Muscle layer of duodenum (tissue), 2 donors: ENCODE measurements around the gene COQ8B.

ENCODE experiments used
- H3K27ac ChIP-seq: one replicate; pipeline ENCODE4 v1.7.0; 2013; ENCODE audit warnings: mild to moderate bottlenecking, low read length
- H3K27me3 ChIP-seq: one replicate; pipeline ENCODE4 v1.7.0; 2013; ENCODE audit warnings: low read depth, mild to moderate bottlenecking, control low read depth, low read length
- H3K36me3 ChIP-seq, 2 donors: one replicate each; pipeline ENCODE4 v1.7.0; 2013; ENCODE audit warnings: low read length in 2 of 2, control low read depth in 1 of 2, mild to moderate bottlenecking in 1 of 2; ENCODE audit not compliant: insufficient read depth in 2 of 2, control insufficient read depth in 1 of 2
- H3K4me1 ChIP-seq, 2 donors: one replicate each; pipeline ENCODE4 v1.7.0; 2013; ENCODE audit warnings: low read length in 2 of 2, mild to moderate bottlenecking in 2 of 2, control low read depth in 1 of 2, moderate library complexity in 1 of 2; ENCODE audit not compliant: insufficient read depth in 2 of 2, control insufficient read depth in 1 of 2
- H3K4me3 ChIP-seq, 2 donors: one replicate each; pipeline ENCODE4 v1.7.0; 2013; ENCODE audit warnings: low read length in 2 of 2, low read depth in 1 of 2, mild to moderate bottlenecking in 1 of 2
- H3K9me3 ChIP-seq, 2 donors: one replicate each; pipeline ENCODE4 v1.7.0; 2013; ENCODE audit warnings: low read length in 2 of 2, control low read depth in 1 of 2, mild to moderate bottlenecking in 1 of 2; ENCODE audit not compliant: control insufficient read depth in 1 of 2
- donor health status: healthy.

Gene COQ8B

DNA sequence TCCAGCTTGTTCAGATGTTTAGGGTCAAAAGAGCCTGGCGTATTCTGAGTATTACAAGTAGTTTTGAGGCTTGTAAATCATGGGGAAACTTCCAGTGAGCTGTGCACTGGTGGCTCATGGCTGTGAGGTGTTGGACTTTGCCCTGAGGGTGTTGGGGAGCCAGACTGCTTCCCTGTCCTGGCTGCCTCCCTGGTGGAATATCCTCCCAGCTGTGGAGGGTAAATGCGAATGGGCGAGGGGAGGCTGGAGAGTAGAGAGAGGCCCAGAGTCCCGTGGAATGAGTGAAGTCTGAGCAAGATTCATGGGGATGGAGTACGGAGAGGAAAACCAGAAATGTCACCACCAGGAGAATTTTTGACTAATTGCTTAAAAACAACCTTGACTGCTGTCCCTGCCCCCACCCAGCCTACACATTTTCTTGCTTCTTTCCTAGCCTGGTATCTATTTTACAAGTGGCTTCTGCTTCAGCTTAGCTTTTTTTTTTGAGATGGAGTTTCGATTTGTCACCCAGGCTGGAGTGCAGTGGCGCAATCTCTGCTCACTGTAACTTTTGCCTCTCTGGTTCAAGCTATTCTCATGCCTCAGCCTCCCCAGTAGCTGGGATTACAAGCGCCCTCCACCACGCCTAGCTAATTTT lies 38.0 kb upstream of the COQ8B start:
- Histone ChIP-seq H3K27me3 (no peaks in the 10 kb centered on the region), H3K4me1 (peaks cover 8 to 39% of the 10 kb centered on the region in 2 donors), H3K4me3 (peak overlapping the region in 1 of 2 donors; percentile 35), H3K27ac (peak overlapping the region; percentile 32), H3K36me3 (peaks cover 32 to 36% of the 10 kb centered on the region in 2 donors), H3K9me3 (no peaks in the 10 kb centered on the region)

DNA sequence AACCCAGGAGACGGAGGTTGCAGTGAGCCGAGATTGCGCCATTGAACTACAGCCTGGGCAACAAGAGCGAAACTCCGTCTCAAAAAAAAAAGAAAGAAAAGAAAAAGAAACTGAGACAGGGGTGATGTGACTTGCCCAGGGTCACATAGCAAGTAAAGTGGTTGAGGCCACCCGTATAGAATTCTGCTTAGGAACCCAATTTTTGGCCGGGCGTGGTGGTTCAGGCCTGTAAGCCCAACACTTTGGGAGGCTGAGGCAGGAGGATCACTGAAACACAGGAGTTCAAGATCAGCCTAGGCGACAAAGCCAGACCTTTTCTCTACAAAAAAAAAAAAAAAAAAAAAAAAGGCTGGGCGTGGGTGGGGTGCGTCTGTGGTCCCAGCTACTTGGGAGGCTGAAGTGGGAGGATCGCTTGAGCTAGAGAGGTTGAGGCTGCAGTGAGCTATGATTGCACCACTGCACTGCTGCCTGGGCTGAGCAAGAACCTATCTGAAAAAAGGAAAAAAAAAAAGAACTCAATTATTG lies 35.6 kb upstream of the COQ8B start:
- no peaks in the 10 kb centered on the region for H3K27me3 ChIP-seq
- no peaks in the 10 kb centered on the region for H3K9me3 ChIP-seq
- H3K27ac ChIP-seq, result peak overlapping the region; percentile 18
- H3K4me3 ChIP-seq, result peak overlapping the region; percentile 68 to 100
- H3K36me3 ChIP-seq, result peaks cover 16 to 18% of the 10 kb centered on the region in 2 donors
- peaks cover 12 to 49% of the 10 kb centered on the region in 2 donors for H3K4me1 ChIP-seq

DNA sequence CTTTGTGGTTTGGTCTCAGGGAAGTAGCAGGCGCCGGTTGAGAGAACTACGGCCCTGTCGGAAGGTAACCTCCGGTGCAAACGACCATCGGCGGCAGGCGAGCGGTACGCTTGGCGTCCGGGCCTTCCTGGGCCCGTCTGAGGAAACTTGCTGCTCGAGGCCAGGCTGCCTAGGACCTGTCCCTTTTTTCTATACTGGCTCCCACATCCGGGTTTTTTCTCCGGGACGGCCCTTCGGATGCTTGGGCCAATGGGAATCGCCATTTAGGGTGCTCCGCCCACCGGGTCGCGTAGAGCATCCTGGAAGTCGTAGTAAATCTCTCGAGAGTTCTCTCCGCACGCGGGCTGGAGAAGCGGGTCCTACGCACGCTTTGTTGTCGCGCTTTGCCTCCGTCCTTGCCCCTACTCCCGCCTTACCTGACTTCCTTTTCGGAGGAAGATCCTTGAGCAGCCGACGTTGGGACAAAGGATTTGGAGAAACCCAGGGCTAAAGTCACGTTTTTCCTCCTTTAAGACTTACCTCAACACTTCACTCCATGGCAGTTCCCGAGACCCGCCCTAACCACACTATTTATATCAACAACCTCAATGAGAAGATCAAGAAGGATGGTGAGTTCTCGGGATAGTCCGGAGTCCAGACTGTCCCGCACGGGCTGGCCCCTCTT lies 34.3 kb upstream of the COQ8B start, which contains the start of gene SNRPA:
Gene SNRPA, plus strand, starts transcription at position 330 of the 664 bp plus-strand sequence. Its CDS starts 206 bp downstream, at position 536.
- Histone ChIP-seq H3K4me1 (peaks cover 12 to 40% of the 10 kb centered on the region in 2 donors), H3K9me3 (no peaks in the 10 kb centered on the region), H3K4me3 (peak within 1 kb of the TSS; percentile 68 to 100), H3K27me3 (no peaks in the 10 kb centered on the region), H3K27ac (peak within 1 kb of the TSS; percentile 100), H3K36me3 (peaks cover 7 to 8% of the 10 kb centered on the region in 2 donors)

DNA sequence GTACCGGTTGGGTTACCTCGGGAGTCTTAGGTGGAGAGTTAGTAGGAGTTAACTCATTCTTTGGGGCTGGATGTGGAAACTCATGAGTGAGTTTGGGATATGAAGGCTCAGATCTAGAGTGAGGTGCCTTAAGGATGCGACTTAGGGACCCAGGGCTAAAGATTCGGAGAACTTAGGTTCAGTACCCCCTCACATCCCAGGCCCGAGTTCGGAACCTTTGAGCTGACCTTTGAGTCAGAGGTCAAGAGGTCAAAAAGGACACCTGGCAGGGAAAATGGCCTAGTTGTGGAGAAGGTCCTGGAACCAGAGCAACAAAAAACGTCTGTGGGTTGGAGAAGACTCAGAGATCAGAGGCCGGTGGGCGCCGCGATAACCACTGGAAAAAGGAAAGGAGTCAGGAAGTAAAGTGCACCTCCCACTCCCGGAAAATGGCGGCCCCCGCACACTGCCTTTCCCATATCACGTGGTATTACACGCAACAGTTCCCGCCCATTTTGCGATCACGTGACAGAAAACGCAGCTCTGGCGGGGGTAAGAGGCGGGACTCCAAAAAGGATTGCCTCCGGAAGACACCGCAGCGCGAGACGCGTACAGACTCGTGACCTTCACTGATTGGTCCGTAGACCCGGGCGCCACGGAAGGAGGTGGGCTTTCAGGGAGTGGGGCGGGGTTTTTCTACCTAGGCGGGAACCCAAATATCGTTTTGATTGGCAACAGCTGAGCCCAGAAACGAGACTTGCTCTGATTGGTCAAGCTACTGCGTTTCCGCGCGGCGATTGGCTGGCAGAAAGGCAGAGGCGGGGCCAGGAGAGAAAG lies 33.6 kb upstream of the COQ8B start, which contains the start of gene ACTMAP:
Gene ACTMAP, minus strand, starts transcription at position 420 of the 816 bp plus-strand sequence. CDS start 674 bp downstream, outside the sequence.
- Histone ChIP-seq H3K9me3 (no peaks in the 10 kb centered on the region), H3K27me3 (no peaks in the 10 kb centered on the region), H3K27ac (peak within 1 kb of the TSS; percentile 100), H3K36me3 (peaks cover 0 to 4% of the 10 kb centered on the region in 2 donors), H3K4me1 (peaks cover 8 to 36% of the 10 kb centered on the region in 2 donors), H3K4me3 (peak within 1 kb of the TSS; percentile 68 to 100)

DNA sequence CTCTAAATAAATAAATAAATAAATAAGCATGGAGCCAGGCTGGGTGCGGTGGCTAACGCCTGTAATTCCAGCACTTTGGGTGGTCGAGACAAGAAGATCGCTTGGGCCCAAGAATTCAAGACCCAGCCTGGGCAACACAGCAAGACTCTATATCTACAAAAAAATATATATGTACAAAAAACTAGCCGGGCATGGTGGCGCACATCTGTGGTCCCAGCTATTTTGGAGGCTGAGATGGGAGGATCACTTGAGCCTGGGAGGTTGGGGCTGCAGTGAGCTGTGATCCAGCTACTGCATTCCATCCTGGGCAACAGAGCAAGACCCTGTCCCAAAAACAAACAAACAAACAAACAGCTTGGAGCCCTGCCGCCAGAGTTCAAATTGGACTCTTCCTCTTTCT lies 30.9 kb upstream of the COQ8B start:
- Histone ChIP-seq H3K27me3 (no peaks in the 10 kb centered on the region), H3K4me3 (no peak overlapping the region), H3K36me3 (peaks cover 0 to 4% of the 10 kb centered on the region in 2 donors), H3K27ac (no peak overlapping the region), H3K9me3 (no peaks in the 10 kb centered on the region), H3K4me1 (peaks cover 8 to 19% of the 10 kb centered on the region in 2 donors)

DNA sequence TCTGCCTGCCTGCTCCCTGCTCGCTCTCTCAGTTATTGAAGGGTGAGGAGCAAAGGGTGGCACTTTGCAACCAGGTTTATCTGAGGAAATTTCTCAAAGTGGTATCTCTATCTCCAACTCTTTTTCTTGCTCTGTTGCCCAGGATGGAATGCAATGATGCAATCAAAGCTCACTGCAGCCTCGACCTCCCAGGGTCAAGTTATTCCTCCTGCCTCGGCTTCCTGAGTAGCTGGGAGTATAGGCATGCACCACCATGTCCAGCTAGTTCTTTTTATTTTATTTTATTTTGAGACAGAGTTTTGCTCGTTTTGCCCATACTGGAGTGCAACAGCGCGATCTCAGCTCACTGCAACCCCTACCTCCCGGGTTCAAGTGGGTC lies 28.7 kb upstream of the COQ8B start:
- no peaks in the 10 kb centered on the region for H3K9me3 ChIP-seq
- H3K36me3 ChIP-seq, result no peaks in the 10 kb centered on the region
- H3K27me3 ChIP-seq, result no peaks in the 10 kb centered on the region
- peaks cover 8 to 19% of the 10 kb centered on the region in 2 donors for H3K4me1 ChIP-seq
- no peak overlapping the region for H3K27ac ChIP-seq
- H3K4me3 ChIP-seq, result no peak overlapping the region

DNA sequence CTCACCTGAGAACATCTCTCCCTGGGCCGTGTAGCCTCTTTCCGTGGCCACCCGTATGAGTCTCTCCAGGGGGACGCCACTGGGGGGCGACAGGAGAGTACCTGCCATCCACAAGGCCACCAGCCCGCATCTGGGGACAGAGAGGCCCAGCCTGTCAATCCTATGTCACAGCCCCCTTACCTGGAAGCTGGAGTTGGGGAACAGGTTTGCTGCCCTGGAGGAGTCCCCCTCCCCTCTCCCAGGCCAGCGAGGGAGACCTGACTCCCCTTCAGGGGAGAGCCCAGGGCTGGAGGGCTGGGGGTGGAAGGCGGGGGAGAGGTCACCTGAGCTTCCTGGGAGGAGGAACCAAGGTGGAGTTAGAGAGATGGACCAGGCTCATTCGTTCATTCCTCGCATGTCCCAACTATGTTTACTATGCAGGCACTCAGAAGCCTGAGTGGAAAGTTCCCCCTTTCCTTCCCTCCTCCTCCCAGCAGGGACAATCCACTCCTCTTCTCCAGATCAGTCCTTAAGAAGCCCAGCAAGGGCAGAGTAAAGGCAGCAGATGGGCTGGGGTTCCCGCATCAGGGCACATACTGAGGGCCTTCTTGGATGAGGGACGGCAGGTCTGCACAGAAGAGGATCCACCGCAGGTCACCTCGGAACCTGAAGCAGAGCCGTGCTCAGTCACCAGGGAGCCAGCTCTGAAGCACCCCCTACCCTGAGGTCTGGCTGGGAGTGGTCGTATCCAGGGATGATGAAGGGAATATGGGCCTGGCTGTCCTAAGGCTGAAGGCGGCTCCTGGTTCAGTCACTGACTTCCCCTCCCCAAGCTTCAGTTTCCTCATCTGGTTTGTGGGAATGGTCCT lies 28.1 kb upstream of the COQ8B start:
- no peak overlapping the region for H3K27ac ChIP-seq
- H3K27me3 ChIP-seq, result no peaks in the 10 kb centered on the region
- peaks cover 5 to 19% of the 10 kb centered on the region in 2 donors for H3K4me1 ChIP-seq
- no peak overlapping the region for H3K4me3 ChIP-seq
- peaks cover under 1 to 5% of the 10 kb centered on the region in 2 donors for H3K36me3 ChIP-seq
- H3K9me3 ChIP-seq, result no peaks in the 10 kb centered on the region

DNA sequence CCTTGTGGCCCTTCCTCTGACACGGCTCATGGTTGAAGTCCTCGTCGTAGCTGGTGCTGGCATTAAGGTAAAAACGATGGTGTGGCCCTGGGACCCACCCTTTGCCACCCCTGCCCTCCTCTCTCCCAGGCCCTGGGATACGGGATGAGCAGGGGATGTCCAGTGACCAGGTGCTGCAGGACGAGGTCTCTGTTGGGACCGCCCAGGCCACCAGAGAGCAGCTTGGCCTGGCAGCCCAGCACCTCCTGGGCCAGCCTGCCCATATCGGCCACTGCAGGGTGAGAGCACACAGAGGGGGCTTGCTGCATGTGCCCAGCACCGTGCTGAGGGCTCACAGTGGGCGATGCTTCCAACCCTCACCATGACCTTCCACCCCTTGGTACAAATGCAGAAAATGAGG lies 27.2 kb upstream of the COQ8B start:
- Histone ChIP-seq H3K9me3 (no peaks in the 10 kb centered on the region), H3K36me3 (peaks cover 9 to 10% of the 10 kb centered on the region in 2 donors), H3K27me3 (no peaks in the 10 kb centered on the region), H3K4me3 (no peak overlapping the region), H3K27ac (no peak overlapping the region), H3K4me1 (peaks cover 0 to 12% of the 10 kb centered on the region in 2 donors)

DNA sequence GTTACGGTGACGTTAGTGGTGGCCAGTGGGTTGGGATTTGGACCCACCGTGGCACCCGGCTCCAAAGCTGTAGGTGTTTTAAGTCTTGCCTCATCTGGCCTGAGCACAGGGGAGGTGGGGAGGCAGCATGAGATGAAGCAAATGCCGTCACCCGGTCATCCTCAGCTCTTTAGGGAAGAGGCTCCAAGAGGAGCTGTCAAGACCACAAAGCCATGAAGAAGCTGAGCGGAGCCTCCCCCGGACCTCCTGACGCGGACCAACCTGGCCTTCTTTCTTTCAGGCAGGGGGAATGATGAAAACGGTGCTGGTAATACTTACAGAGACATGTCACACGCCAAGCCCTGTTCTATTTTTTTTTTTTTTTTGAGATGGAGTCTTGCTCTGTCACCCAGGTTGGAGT lies 26.2 kb upstream of the COQ8B start:
- H3K36me3 ChIP-seq, result peaks cover 10% of the 10 kb centered on the region in 2 donors
- no peak overlapping the region for H3K27ac ChIP-seq
- H3K27me3 ChIP-seq, result no peaks in the 10 kb centered on the region
- H3K4me3 ChIP-seq, result no peak overlapping the region
- peaks cover 0 to 9% of the 10 kb centered on the region in 2 donors for H3K4me1 ChIP-seq
- H3K9me3 ChIP-seq, result no peaks in the 10 kb centered on the region

DNA sequence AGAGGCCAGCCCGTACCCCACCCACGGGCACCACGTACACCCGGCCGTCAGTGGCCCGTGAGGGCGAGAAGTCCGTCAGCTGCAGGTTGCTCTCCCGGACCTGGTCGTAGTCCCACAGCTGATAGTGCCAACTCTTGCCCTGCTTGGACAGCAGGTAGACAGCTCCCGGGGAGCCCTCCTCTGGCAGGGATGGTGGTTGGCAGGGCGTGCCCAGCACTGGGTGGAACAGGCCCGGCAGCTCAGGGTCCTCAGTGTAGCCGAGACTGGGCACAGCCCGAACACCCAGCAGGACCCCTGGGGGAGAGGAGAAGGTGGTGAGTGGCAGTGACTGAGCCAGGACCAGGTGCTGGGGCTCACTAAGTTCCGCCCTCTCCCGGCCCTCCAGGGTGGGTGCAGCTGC lies 25.8 kb upstream of the COQ8B start:
- H3K9me3 ChIP-seq, result no peaks in the 10 kb centered on the region
- H3K36me3 ChIP-seq, result peaks cover 12 to 13% of the 10 kb centered on the region in 2 donors
- no peak overlapping the region for H3K4me3 ChIP-seq
- no peak overlapping the region for H3K27ac ChIP-seq
- H3K4me1 ChIP-seq, result peaks cover 0 to 9% of the 10 kb centered on the region in 2 donors
- no peaks in the 10 kb centered on the region for H3K27me3 ChIP-seq
